Colonic mucosa (tissue), 4 donors: Measurements from ENCODE around the gene NRN1L. TPM values are rescaled to one million over a fixed set of nuclear protein-coding genes. Genes with fewer than 3 reads are reported as not detected.

Experiments
- DNase-seq: peaks from one replicate; pipeline ENCODE4 v3.0.0-alpha.2; 2020
- H3K27ac ChIP-seq: fragments of 200-600 bp; one replicate; pipeline ENCODE4 v1.8.0; 2021
- H3K27me3 ChIP-seq: fragments of 200-600 bp; one replicate; pipeline ENCODE4 v1.8.0; 2021
- H3K36me3 ChIP-seq: fragments of 200-600 bp; one replicate; pipeline ENCODE4 v1.8.0; 2021
- H3K4me1 ChIP-seq: fragments of 200-600 bp; one replicate; pipeline ENCODE4 v1.8.0; 2021; ENCODE audit warnings: mild to moderate bottlenecking
- H3K4me3 ChIP-seq: fragments of 200-600 bp; one replicate; pipeline ENCODE4 v1.8.0; 2021
- H3K9ac ChIP-seq, 2 donors: one replicate each; pipeline ENCODE4 v1.7.0; 2013; ENCODE audit warnings: control low read depth in 2 of 2, low read depth in 2 of 2, low read length in 2 of 2
- H3K9me3 ChIP-seq: fragments of 200-600 bp; one replicate; pipeline ENCODE4 v1.8.0; 2021
- CTCF ChIP-seq: fragments of 200-600 bp; IDR thresholded peaks from one replicate; pipeline ENCODE4 v1.8.0; 2022; ENCODE audit warnings: antibody characterized with exemption, mild to moderate bottlenecking
- intact Hi-C: fragments of 100-400 bp; cut with DNase I; formaldehyde crosslinking; loops from one replicate; pipeline ENCODE4 v1.14.1; 2022
- total RNA-seq, 2 donors: library from RNA; stranded (reverse); fragmentation: NEBNext Ultra II Directional in 1 of 2; extraction: Animal tissue kit (Norgen Biotek cat#: 25700) in 1 of 2; gene quantifications; one replicate each; pipeline ENCODE4 v1.2.1, GENCODE V29; 2021
- donor health status: healthy.
- donor health status: DM: no; HTN: no; CAD: no.
- donor health status: DM: no; HTN: no; CAD: no.

The NRN1L gene
- total RNA-seq, 2 donors from 2014 or later: 0.93 to 0.96 TPM

DNA sequence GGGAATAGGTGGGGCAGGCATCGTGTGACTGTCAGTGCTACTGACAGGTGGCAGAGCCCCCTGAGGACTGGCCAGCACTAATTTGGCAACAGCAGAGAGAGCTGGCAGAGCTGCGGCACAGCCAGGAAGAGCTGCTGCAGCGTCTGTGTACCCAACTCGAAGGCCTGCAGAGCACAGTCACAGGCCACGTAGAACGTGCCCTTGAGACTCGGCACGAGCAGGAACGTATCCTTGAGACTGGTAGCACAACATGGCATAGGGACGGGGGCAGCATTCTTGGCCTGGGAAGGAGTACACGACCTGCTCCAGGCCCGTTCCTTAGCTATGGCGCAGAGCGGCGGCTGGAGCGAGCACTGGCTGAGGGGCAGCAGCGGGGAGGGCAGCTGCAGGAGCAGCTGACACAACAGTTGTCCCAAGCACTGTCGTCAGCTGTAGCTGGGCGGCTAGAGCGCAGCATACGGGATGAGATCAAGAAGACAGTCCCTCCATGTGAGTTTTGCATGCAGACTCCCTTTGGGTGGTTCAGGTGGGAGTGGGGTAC, 3.0 kb upstream of the NRN1L start:
- no peak for DNase-seq
- no peak overlapping the region for H3K27ac ChIP-seq
- intact Hi-C loops: loop anchor here (2.0 kb wide), 1 partner anchor 47 kb away; no protein-coding TSS in a partner anchor
- H3K4me1 ChIP-seq: no peaks in the 10 kb centered on the region
- no peak overlapping the region for H3K4me3 ChIP-seq
- TF ChIP-seq CTCF: no peak
- H3K9me3 ChIP-seq: no peaks in the 10 kb centered on the region
- no peak overlapping the region for H3K9ac ChIP-seq
- no peaks in the 10 kb centered on the region for H3K27me3 ChIP-seq
- peaks cover 37% of the 10 kb centered on the region for H3K36me3 ChIP-seq

- H3K4me3 ChIP-seq: no peak overlapping the region
- H3K4me1 ChIP-seq: no peaks in the 10 kb centered on the region
- peak overlapping the region in 1 of 2 donors; percentile 56 for H3K9ac ChIP-seq
- H3K36me3 ChIP-seq: peaks cover 29% of the 10 kb centered on the region
- H3K9me3 ChIP-seq: no peaks in the 10 kb centered on the region
- intact Hi-C loops: loop anchor here (2.0 kb wide), 1 partner anchor 46 kb away; no protein-coding TSS in a partner anchor
- DNase-seq: no peak
- no peak overlapping the region for H3K27ac ChIP-seq
- H3K27me3 ChIP-seq: no peaks in the 10 kb centered on the region
- TF ChIP-seq CTCF: no peak
Observed at GRCh38 chr16:67882374-67883145, 2.1 kb upstream of the NRN1L start.

GRCh38 chr16:67883146-67883871, 1.4 kb upstream of the NRN1L start:
- Histone ChIP-seq H3K4me3 (no peak overlapping the region), H3K9me3 (no peaks in the 10 kb centered on the region), H3K9ac (peak overlapping the region in 1 of 2 donors; percentile 56), H3K36me3 (peaks cover 24% of the 10 kb centered on the region), H3K27me3 (no peaks in the 10 kb centered on the region), H3K4me1 (no peaks in the 10 kb centered on the region), H3K27ac (no peak overlapping the region)
- DNase-seq: peak; percentile 27
- intact Hi-C loops: loop anchor here (2.0 kb wide), 1 partner anchor 45 kb away; no protein-coding TSS in a partner anchor
- TF ChIP-seq CTCF: no peak

DNA sequence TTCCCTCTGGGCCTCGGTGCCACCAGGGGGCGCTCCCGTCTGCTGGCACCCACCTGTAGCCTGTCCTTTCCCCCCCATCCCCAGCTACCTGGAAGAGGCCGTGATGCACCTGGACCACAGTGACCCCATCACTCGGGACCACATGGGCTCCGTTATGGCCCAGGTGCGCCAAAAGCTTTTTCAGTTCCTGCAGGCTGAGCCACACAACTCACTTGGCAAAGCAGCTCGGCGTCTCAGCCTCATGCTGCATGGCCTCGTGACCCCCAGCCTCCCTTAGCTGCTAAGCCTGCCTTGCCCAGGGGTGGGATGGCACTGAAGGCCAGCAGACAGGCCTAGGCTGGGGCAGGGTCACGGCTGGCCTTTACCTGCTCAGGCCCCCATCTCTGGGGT, 818 bp upstream of the NRN1L start:
- intact Hi-C loops: loop anchor here (2.0 kb wide), 1 partner anchor 45 kb away; no protein-coding TSS in a partner anchor
- H3K36me3 ChIP-seq: peaks cover 19% of the 10 kb centered on the region
- H3K9me3 ChIP-seq: no peaks in the 10 kb centered on the region
- peak; percentile 64 for DNase-seq
- H3K27me3 ChIP-seq: no peaks in the 10 kb centered on the region
- no peak overlapping the region for H3K9ac ChIP-seq
- no peak overlapping the region for H3K4me3 ChIP-seq
- no peaks in the 10 kb centered on the region for H3K4me1 ChIP-seq
- peak; percentile 92 for TF ChIP-seq CTCF
- H3K27ac ChIP-seq: no peak overlapping the region

DNA sequence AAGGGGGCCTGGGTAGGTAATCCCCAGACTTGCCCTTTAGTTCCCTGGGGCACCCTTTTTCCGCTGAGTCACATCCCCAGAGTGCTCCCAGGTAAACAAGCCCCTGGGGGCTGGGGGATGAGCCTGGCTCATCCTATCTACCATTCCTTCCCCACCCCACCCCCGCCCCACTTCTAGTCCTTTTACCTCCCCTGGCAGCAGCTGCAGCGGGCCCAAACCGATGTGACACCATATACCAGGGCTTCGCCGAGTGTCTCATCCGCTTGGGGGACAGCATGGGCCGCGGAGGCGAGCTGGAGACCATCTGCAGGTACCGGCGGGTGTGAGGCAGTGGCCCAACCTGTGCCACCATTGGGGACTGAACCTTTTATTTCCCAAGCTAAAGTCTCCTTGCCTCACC, 860 bp downstream of the NRN1L start:
- Histone ChIP-seq H3K4me1 (no peaks in the 10 kb centered on the region), H3K9me3 (no peaks in the 10 kb centered on the region), H3K4me3 (no peak overlapping the region), H3K27ac (no peak overlapping the region), H3K9ac (no peak overlapping the region), H3K36me3 (peaks cover 16% of the 10 kb centered on the region), H3K27me3 (no peaks in the 10 kb centered on the region)
- no peak for TF ChIP-seq CTCF
- intact Hi-C loops: no loop called here
- DNase-seq: no peak
